GM19240 (cell line): ENCODE results near the gene TNKS2.
"Not testable (repeated sequence)": the region's sequence is repeated elsewhere in the genome, so short reads cannot be mapped to it uniquely, and the experiment has no call there.

ENCODE experiments used
- DNase-seq: peaks from one replicate; pipeline ENCODE4 v3.0.0; 2011; ENCODE audit warnings: low spot score; ENCODE audit not compliant: insufficient read length

The TNKS2 gene

GRCh38 chr10:91797874-91798648 is at the start of gene TNKS2:
Gene TNKS2 (plus strand): TSS chr10:91798426. CDS start chr10:91798691, 265 bp downstream.
- DNase-seq = peak; percentile 64

- not testable (repeated sequence) for DNase-seq
Measured at GRCh38 chr10:91749592-91749991, 48.6 kb upstream of the TNKS2 start.

DNA sequence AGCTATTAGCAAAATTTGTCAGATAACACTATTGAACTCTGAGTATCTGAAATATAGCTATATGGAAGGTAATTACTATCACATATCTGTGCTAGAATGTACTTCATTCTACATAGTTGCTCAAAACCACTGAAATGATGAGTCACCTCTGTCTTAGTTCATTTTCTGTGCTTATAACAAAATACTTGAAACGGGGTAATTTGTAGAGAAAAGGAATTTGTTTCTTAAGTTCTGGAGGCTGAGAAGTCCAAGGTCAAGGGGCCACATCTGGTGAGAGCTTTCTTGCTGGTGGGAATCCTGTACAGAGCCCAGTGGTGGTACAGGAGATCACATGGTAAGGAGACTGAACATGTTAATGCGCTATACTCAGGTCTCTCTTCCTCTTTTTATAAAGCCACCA is 41.9 kb upstream of the TNKS2 start:
- no peak for DNase-seq

DNA sequence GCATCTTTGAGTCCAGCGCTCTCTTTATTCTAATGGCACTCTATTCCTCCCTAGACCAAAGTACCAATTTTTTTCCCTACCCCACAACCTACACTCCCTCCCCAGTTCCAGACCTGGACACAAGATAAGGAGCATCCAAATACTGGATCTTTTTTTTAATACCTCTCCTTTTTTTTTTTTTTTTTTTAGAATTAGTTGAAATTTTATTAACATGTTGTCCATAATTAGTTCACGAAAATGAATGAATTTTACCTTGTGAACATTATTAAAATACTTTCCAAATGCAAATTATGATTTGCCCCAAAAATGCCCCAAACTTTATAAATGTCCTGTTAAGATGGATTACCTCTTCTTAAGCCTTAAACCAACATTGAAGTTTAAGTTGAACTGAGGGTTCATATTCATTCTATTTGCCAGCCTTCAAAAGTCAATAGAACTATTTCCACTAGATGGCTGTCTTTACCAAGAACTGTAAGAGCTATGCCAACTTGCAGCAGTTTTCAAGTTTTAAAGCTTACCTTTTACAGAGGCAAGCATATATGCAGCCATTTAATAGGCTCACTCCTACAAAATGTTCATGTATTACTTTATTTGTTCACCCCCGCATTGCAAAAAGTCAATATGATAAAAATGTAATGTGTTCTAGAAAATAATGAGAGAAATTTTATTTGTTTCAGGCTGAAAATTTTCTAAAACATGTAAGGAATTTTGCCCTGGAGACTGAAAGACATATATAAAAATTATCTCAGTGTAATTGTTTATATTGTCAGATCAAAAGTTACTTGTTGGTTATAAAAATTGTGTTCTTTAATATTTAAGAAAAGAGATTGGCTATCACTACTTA is 39.7 kb upstream of the TNKS2 start:
- peak; percentile 5 for DNase-seq

DNA sequence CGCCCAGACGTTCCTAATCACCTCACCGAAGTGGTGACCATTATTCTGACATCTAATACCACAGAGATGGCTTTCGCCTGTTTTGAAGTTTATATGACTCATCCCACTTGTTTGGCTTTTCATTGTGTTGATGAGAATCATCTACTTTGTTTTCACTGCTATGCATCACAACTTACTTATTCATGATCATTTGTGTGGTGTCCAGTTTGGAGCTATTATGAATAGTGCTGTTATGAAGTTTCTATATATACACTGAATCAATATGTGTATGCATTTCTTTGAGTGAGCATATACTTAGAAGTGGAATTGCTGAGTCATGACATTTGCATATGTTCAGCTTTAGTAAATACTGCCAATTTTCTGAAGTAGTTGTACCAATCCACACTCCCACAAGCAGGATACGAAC is 38.6 kb upstream of the TNKS2 start:
- no peak for DNase-seq

GRCh38 chr10:91761721-91762120 is 36.5 kb upstream of the TNKS2 start:
- DNase-seq = no peak

GRCh38 chr10:91762878-91763277 is 35.3 kb upstream of the TNKS2 start:
- no peak for DNase-seq

GRCh38 chr10:91766676-91767075 is 31.6 kb upstream of the TNKS2 start:
- no peak for DNase-seq

GRCh38 chr10:91768123-91768522 is 30.1 kb upstream of the TNKS2 start:
- DNase-seq = no peak

- DNase-seq = no peak
Measured at GRCh38 chr10:91771907-91772306, 26.3 kb upstream of the TNKS2 start.

DNA sequence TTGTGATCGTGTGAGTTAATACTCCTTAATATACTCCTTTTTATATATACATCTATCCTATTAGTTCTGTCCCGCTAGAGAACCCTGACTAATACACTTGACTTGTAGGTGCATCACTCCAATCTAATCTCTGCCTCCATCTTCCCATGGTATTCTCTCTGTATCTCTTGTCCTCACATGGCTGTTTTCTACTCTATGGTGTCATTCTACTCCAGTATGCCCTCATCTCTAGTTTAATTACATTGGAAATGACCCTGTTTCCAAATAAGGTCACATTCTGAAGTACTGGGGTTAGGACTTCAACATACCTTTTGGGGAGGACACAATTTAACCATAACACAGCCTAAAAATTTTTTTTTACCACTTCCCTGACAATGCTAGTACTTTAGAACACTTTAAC is 25.8 kb upstream of the TNKS2 start:
- DNase-seq = no peak

DNA sequence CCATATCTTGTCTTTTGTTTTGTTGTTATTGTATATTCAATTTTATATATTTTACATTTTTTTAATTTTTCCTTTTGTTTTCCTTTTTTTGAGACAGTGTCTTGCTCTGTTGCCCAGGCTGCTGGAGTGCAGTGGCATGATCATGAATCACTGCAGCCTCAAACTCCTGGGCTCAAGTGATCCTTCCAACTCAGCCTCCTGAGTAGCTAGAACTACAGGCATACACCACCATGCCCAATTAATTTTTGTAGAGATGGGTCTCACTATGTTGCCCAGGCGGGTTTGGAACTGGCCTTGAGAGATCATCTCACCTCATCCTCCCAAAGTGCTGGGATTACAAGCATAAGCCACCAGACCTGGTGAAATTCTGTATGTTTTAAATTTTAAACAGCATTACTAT is 25.4 kb upstream of the TNKS2 start:
- DNase-seq = no peak

- no peak for DNase-seq
Measured at GRCh38 chr10:91774571-91774970, 23.7 kb upstream of the TNKS2 start.

- no peak for DNase-seq
Measured at GRCh38 chr10:91775731-91776130, 22.5 kb upstream of the TNKS2 start.

GRCh38 chr10:91776266-91776665 is 22.0 kb upstream of the TNKS2 start:
- no peak for DNase-seq

DNA sequence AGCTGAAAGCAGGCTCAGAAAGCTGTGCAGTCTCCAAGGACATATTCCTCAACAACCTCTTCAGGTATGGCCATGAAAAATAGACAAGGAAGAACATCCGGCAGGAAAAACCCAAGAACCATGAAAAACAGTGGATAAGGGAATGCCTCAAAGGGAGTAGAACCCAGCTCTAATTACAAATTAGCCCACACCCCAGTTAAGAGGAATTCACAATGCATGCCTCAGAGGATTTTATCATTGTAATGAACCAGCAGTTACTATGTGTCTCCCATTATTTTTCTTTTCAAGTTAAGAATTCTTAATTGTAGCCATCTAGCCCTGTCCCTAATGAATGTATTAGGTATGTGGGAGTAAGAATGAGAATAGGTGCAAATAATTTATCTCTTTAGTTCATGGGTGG is 19.7 kb upstream of the TNKS2 start:
- DNase-seq = no peak

DNA sequence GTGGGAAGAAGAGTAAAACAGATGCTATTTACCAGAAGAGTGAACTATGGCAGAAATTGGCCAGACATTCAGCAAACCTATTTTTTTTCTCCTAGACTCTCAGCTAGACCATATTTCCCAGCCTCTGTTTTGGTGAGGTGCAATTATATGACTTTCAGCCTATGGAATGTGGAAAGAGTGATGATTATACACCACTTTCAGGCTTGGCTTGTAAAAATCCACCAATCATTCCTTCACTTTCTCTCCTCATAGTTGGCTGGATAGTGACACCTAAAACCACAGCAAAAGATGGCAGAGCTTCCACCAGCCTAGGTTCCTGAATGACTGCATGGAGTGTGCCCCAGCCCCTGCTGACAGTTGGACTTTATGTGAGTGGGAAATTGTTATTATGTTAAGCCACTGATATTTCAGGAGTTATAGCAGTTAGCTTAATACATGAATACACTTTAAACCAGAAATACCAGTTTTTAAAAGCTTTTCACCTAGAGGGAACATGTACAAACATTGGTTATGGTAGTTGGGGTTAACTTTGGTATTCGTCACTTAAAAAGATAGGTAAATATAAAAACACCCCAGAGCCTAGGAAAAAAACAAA is 19.1 kb upstream of the TNKS2 start:
- no peak for DNase-seq

- DNase-seq = no peak
Measured at GRCh38 chr10:91782539-91782938, 15.7 kb upstream of the TNKS2 start.

- DNase-seq = no peak
Measured at GRCh38 chr10:91785830-91786229, 12.4 kb upstream of the TNKS2 start.

DNA sequence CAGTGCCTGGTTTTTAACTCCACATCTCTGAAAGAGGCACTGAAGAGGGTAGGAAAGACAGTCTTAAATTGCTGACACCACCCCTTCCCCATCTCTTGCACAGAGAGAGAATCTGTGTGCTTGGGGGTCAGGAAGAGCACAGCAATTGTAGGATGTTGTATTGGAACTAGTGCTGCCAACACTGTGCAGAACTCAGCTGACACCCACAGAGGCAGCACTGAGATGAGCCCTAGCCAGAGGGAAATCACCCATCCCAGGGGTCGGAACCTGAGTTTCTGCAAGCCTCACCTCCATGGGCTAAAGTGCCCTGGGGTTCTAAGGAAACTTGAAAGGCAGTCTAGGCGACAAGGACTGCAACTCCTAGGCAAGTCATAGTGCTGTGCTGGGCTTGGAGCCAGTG is 11.0 kb upstream of the TNKS2 start:
- DNase-seq = no peak

DNA sequence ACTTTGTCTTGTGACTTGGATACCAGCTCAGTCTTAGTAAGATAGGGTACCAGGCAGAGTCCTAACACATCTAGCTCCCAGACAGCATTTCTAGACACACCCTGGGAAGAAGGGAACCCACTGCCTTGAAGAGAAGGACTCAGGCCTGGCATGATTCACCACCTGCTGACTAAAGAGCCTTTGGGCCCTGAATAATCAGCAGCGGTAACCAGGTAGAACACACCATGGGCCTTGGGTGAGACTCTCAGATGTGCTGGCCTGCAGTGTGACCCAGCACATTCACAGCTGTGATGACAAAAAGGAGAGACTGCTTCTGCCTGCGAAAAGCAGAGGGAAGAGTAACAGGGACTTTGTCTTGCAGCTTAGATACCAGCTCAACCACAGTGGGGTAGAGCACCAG is 10.4 kb upstream of the TNKS2 start:
- no peak for DNase-seq

GRCh38 chr10:91788527-91788926 is 9.7 kb upstream of the TNKS2 start:
- DNase-seq = no peak
